ENCODE results near the gene SATB2.

Gene SATB2

DNA sequence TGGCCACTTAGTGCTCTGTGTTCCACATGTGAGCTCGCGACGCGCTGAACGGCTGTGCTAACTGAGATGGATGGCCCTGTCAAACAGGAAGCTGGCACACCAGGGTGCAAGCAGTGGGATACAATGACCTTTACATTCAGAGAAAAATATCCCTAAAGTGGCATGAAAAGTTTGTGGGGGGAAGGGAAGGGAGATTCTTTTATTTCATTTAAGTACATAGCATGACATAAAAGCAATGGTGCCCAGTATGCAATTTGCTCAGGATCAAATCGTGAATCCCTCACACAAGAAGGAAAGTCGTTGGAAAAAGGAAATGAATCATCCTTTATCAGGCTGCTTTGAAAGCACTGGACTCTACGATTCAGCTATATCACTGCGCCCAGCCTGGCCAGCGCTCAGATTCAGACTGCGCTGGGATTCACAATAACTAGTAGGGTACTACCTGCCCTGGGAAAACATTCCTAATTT is 26.0 kb downstream of the SATB2 start:
- Histone ChIP-seq H3K18ac (ENCODE audit: low read length) (peak overlapping the region; percentile 77), H2BK15ac (replicated peaks; ENCODE audit: low read depth) (no peak overlapping the region), H3K79me2 (ENCODE audit: control insufficient read depth, insufficient read depth, low read length) (no peaks in the 10 kb centered on the region), H2BK5ac (ENCODE audit: low read length) (peak overlapping the region; percentile 29), H3K4me3 (ENCODE audit: low read length) (no peak overlapping the region), H3K36me3 (ENCODE audit: control insufficient read depth, insufficient read depth, low read length) (no peaks in the 10 kb centered on the region), H3K4me2 (ENCODE audit: low read length) (peak overlapping the region; percentile 11), H3K79me1 (ENCODE audit: low read length) (no peaks in the 10 kb centered on the region), H3K56ac (ENCODE audit: low read length) (peak overlapping the region; percentile 35), H2BK120ac (ENCODE audit: low read depth, low read length) (no peak overlapping the region), H2AK5ac (ENCODE audit: low read length) (no peak overlapping the region), H3K27me3 (ENCODE audit: insufficient read depth, low read length, poor library complexity) (no peaks in the 10 kb centered on the region), H3K27ac (ENCODE audit: low read depth, low read length) (no peak overlapping the region), H4K8ac (ENCODE audit: low read depth, low read length) (no peak overlapping the region), H3K4me1 (ENCODE audit: control insufficient read depth, low read depth, low read length) (peaks cover 2% of the 10 kb centered on the region), H3K9ac (ENCODE audit: low read length) (no peak overlapping the region), H4K5ac (ENCODE audit: low read length) (no peak overlapping the region), H3K23ac (ENCODE audit: low read length) (no peak overlapping the region), H3K4ac (ENCODE audit: low read depth, low read length) (no peak overlapping the region)
- DNase-seq: peak; percentile 80
- no CpG with 5 or more reads among the region's 11 CpGs for WGBS (ENCODE audit: extremely low coverage, insufficient coverage, low lambda C conversion rate)

DNA sequence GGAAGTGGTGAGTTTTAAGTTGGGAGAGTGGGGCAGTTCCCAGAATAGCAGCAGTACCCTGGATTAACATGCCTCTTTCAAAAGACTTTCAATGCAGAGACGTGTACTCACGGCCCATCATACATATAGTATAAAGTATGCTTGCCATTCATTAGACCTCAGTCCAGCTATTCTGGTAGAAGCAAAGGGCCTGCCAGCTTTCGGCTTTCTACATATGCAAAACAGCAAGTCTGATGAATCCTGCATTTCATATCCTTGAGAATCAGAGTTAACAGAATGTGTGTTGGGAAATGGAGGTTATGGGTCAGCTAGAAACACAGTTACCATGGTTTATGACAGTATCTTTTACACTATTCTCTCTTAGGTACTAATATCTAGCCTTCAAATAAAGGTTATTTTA is 27.5 kb downstream of the SATB2 start:
- Histone ChIP-seq H3K56ac (ENCODE audit: low read length) (no peak overlapping the region), H3K27ac (ENCODE audit: low read depth, low read length) (no peak overlapping the region), H4K8ac (ENCODE audit: low read depth, low read length) (no peak overlapping the region), H3K4me3 (ENCODE audit: low read length) (no peak overlapping the region), H2BK120ac (ENCODE audit: low read depth, low read length) (no peak overlapping the region), H3K36me3 (ENCODE audit: control insufficient read depth, insufficient read depth, low read length) (no peaks in the 10 kb centered on the region), H3K27me3 (ENCODE audit: insufficient read depth, low read length, poor library complexity) (no peaks in the 10 kb centered on the region), H2AK5ac (ENCODE audit: low read length) (no peak overlapping the region), H3K79me1 (ENCODE audit: low read length) (no peaks in the 10 kb centered on the region), H3K18ac (ENCODE audit: low read length) (no peak overlapping the region), H2BK5ac (ENCODE audit: low read length) (no peak overlapping the region), H3K4me1 (ENCODE audit: control insufficient read depth, low read depth, low read length) (peaks cover 2% of the 10 kb centered on the region), H3K4me2 (ENCODE audit: low read length) (no peak overlapping the region), H2BK15ac (replicated peaks; ENCODE audit: low read depth) (no peak overlapping the region), H3K9ac (ENCODE audit: low read length) (no peak overlapping the region), H4K5ac (ENCODE audit: low read length) (no peak overlapping the region), H3K4ac (ENCODE audit: low read depth, low read length) (no peak overlapping the region), H3K23ac (ENCODE audit: low read length) (no peak overlapping the region), H3K79me2 (ENCODE audit: control insufficient read depth, insufficient read depth, low read length) (no peaks in the 10 kb centered on the region)
- no peak for DNase-seq
- no CpG with 5 or more reads among the region's 3 CpGs for WGBS (ENCODE audit: extremely low coverage, insufficient coverage, low lambda C conversion rate)

DNA sequence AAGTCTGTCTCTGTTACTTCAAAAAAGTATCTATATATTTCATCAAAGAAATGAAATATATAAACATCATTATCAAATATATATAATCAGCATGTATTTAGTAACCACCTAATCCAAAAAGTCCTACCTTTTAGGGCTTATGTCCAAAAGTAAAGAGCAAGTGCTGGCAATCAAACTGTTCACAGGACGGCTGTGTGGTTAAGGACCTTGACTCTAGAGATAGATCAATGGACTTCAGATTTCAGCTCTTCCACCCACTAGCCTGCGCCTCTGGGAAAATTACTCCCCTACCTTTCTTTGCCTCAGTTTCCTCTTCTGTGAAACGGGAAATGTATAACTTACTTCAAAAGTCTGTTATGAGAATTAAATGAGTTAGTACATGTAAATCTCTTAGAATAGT is 29.4 kb downstream of the SATB2 start:
- Histone ChIP-seq H3K27ac (ENCODE audit: low read depth, low read length) (no peak overlapping the region), H2AK5ac (ENCODE audit: low read length) (no peak overlapping the region), H3K27me3 (ENCODE audit: insufficient read depth, low read length, poor library complexity) (no peaks in the 10 kb centered on the region), H3K18ac (ENCODE audit: low read length) (no peak overlapping the region), H2BK120ac (ENCODE audit: low read depth, low read length) (no peak overlapping the region), H4K8ac (ENCODE audit: low read depth, low read length) (no peak overlapping the region), H2BK15ac (replicated peaks; ENCODE audit: low read depth) (no peak overlapping the region), H3K9ac (ENCODE audit: low read length) (no peak overlapping the region), H2BK5ac (ENCODE audit: low read length) (no peak overlapping the region), H3K79me1 (ENCODE audit: low read length) (no peaks in the 10 kb centered on the region), H3K23ac (ENCODE audit: low read length) (no peak overlapping the region), H3K56ac (ENCODE audit: low read length) (no peak overlapping the region), H4K5ac (ENCODE audit: low read length) (no peak overlapping the region), H3K4me1 (ENCODE audit: control insufficient read depth, low read depth, low read length) (peaks cover 2% of the 10 kb centered on the region), H3K4me3 (ENCODE audit: low read length) (no peak overlapping the region), H3K36me3 (ENCODE audit: control insufficient read depth, insufficient read depth, low read length) (no peaks in the 10 kb centered on the region), H3K4ac (ENCODE audit: low read depth, low read length) (no peak overlapping the region), H3K4me2 (ENCODE audit: low read length) (no peak overlapping the region), H3K79me2 (ENCODE audit: control insufficient read depth, insufficient read depth, low read length) (no peaks in the 10 kb centered on the region)
- WGBS (ENCODE audit: extremely low coverage, insufficient coverage, low lambda C conversion rate): no CpG with 5 or more reads among the region's 3 CpGs
- no peak for DNase-seq

DNA sequence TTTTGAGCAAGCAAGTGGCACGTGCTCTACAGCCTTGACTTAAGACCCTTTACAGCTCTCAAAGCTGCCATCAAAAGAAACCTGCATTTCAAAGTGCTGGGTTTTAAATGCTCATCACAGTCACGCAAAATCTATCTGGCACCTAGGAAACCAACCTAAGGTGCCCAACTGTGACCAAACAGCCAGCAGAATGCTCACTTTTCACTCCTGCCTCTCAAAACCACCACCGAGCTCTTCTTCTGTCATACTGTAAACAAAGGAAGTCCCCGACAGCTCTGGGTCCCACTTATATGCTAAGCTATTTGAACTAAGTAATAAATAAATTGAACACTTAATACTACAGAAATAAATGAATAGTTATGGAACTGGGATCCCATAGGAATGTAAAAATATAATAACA is 33.6 kb downstream of the SATB2 start:
- Histone ChIP-seq H3K4me2 (ENCODE audit: low read length) (no peak overlapping the region), H4K5ac (ENCODE audit: low read length) (no peak overlapping the region), H2BK5ac (ENCODE audit: low read length) (no peak overlapping the region), H2BK120ac (ENCODE audit: low read depth, low read length) (no peak overlapping the region), H3K56ac (ENCODE audit: low read length) (no peak overlapping the region), H3K9ac (ENCODE audit: low read length) (no peak overlapping the region), H3K27me3 (ENCODE audit: insufficient read depth, low read length, poor library complexity) (no peaks in the 10 kb centered on the region), H3K4ac (ENCODE audit: low read depth, low read length) (no peak overlapping the region), H3K4me1 (ENCODE audit: control insufficient read depth, low read depth, low read length) (no peaks in the 10 kb centered on the region), H2AK5ac (ENCODE audit: low read length) (no peak overlapping the region), H3K79me1 (ENCODE audit: low read length) (no peaks in the 10 kb centered on the region), H3K79me2 (ENCODE audit: control insufficient read depth, insufficient read depth, low read length) (no peaks in the 10 kb centered on the region), H3K36me3 (ENCODE audit: control insufficient read depth, insufficient read depth, low read length) (no peaks in the 10 kb centered on the region), H3K18ac (ENCODE audit: low read length) (no peak overlapping the region), H3K23ac (ENCODE audit: low read length) (no peak overlapping the region), H3K27ac (ENCODE audit: low read depth, low read length) (no peak overlapping the region), H4K8ac (ENCODE audit: low read depth, low read length) (no peak overlapping the region), H3K4me3 (ENCODE audit: low read length) (no peak overlapping the region), H2BK15ac (replicated peaks; ENCODE audit: low read depth) (no peak overlapping the region)
- DNase-seq: no peak
- no CpG with 5 or more reads among the region's 4 CpGs for WGBS (ENCODE audit: extremely low coverage, insufficient coverage, low lambda C conversion rate)

DNA sequence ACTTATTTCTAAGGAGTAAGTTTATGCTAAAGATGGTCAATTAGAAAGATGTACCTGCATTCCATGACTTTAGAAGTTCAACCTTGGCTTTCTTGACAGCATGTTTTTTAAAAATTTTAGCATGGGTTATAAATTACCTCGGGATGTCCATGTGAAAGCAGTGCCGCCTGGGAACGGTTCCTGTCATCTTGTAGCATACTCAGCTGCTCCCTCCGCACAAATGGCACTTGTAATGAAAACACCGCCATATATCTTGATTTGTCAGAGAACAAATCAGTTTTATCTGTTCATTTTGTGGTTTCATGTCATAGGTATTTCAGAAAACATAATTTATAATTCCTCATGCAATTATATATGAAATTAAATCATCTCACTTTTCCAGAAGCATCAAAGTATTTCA is 38.3 kb downstream of the SATB2 start:
- no peak overlapping the region for H3K4me2 ChIP-seq (ENCODE audit: low read length)
- H3K79me1 ChIP-seq (ENCODE audit: low read length): no peaks in the 10 kb centered on the region
- no peaks in the 10 kb centered on the region for H3K27me3 ChIP-seq (ENCODE audit: insufficient read depth, low read length, poor library complexity)
- H3K36me3 ChIP-seq (ENCODE audit: control insufficient read depth, insufficient read depth, low read length): no peaks in the 10 kb centered on the region
- H3K23ac ChIP-seq (ENCODE audit: low read length): no peak overlapping the region
- no peaks in the 10 kb centered on the region for H3K79me2 ChIP-seq (ENCODE audit: control insufficient read depth, insufficient read depth, low read length)
- no peak for DNase-seq
- no peak overlapping the region for H2BK15ac ChIP-seq (replicated peaks; ENCODE audit: low read depth)
- no peak overlapping the region for H2BK120ac ChIP-seq (ENCODE audit: low read depth, low read length)
- H2BK5ac ChIP-seq (ENCODE audit: low read length): no peak overlapping the region
- H3K4me3 ChIP-seq (ENCODE audit: low read length): no peak overlapping the region
- H3K4me1 ChIP-seq (ENCODE audit: control insufficient read depth, low read depth, low read length): no peaks in the 10 kb centered on the region
- no peak overlapping the region for H4K8ac ChIP-seq (ENCODE audit: low read depth, low read length)
- WGBS (ENCODE audit: extremely low coverage, insufficient coverage, low lambda C conversion rate): no CpG with 5 or more reads among the region's 5 CpGs
- H3K18ac ChIP-seq (ENCODE audit: low read length): no peak overlapping the region
- no peak overlapping the region for H3K9ac ChIP-seq (ENCODE audit: low read length)
- H3K56ac ChIP-seq (ENCODE audit: low read length): no peak overlapping the region
- no peak overlapping the region for H3K4ac ChIP-seq (ENCODE audit: low read depth, low read length)
- H4K5ac ChIP-seq (ENCODE audit: low read length): no peak overlapping the region
- H2AK5ac ChIP-seq (ENCODE audit: low read length): no peak overlapping the region
- no peak overlapping the region for H3K27ac ChIP-seq (ENCODE audit: low read depth, low read length)

DNA sequence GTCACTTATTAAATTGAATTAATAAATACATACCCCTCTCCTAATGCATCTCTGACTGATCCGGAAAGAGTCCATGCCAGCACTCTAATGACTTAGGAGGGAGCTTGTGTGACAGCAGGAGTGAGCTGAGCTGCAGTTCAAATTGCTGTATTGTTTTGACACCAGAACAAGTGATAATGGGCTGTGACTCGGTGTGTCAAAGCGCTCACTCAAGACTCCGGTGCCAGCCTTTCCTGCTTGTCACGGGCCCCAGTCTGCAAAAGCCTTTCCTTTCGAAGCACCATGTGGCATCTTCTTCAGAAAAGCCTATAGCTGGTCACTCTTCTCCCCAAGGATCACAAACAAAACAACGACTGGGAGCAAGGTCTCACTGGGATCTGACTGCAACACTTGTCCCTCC is 43.3 kb downstream of the SATB2 start:
- Histone ChIP-seq H2BK15ac (replicated peaks; ENCODE audit: low read depth) (no peak overlapping the region), H3K4me3 (ENCODE audit: low read length) (no peak overlapping the region), H2BK5ac (ENCODE audit: low read length) (no peak overlapping the region), H3K27me3 (ENCODE audit: insufficient read depth, low read length, poor library complexity) (no peaks in the 10 kb centered on the region), H3K4ac (ENCODE audit: low read depth, low read length) (no peak overlapping the region), H3K18ac (ENCODE audit: low read length) (no peak overlapping the region), H3K79me1 (ENCODE audit: low read length) (no peaks in the 10 kb centered on the region), H4K5ac (ENCODE audit: low read length) (no peak overlapping the region), H2AK5ac (ENCODE audit: low read length) (no peak overlapping the region), H3K4me2 (ENCODE audit: low read length) (no peak overlapping the region), H2BK120ac (ENCODE audit: low read depth, low read length) (no peak overlapping the region), H3K4me1 (ENCODE audit: control insufficient read depth, low read depth, low read length) (peaks cover 1% of the 10 kb centered on the region), H3K56ac (ENCODE audit: low read length) (no peak overlapping the region), H3K23ac (ENCODE audit: low read length) (no peak overlapping the region), H3K79me2 (ENCODE audit: control insufficient read depth, insufficient read depth, low read length) (no peaks in the 10 kb centered on the region), H4K8ac (ENCODE audit: low read depth, low read length) (no peak overlapping the region), H3K9ac (ENCODE audit: low read length) (no peak overlapping the region), H3K27ac (ENCODE audit: low read depth, low read length) (no peak overlapping the region), H3K36me3 (ENCODE audit: control insufficient read depth, insufficient read depth, low read length) (no peaks in the 10 kb centered on the region)
- DNase-seq: no peak
- WGBS (ENCODE audit: extremely low coverage, insufficient coverage, low lambda C conversion rate): no CpG with 5 or more reads among the region's 7 CpGs

Data from mesendoderm (in vitro differentiated cells).